ENCODE measurements around the gene DES. TPM values are rescaled to one million over a fixed set of nuclear protein-coding genes. Genes with fewer than 3 reads are reported as not detected.

Gene DES
- total and polyA plus RNA-seq, 2 of the 4 experiments (the other 2 are of a cell fraction) = 4.3 to 4.9 TPM

DNA sequence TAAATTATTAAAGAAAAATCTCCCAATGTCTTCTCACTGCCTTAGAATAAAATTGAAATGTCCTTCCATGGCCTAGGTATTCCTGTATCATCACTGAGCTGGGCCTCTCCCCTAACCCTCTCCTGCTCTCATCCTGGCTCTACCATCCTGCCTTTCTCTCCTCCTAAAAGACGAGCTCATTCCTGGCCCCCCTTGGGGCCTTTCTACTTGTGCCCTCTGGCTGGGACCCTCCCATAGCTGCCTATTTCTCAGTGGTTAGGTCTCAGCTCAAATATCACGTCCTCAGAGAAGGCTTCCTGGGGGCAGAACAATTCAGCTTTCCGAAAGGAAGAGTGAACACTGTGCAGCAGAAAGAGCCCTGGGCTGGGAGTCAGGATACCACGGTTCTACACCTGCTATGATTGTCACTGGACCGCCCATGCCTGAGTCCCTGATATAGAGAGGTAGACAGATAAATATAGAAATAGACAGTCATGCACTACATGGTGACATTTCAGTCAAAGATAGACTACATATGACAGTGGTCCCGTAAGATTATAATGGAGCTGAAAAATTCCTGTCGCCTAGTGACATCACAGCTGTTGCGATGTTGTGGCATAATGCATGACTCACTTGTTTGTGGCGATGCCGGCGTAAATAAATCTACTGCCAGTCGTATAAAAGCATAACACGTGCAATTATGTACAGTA lies 39.9 kb upstream of the DES start:
- POLR2A ChIA-PET (ENCODE audit: unreplicated experiment) = interaction anchor here (0.7 to 1.5 kb wide), 2 partner anchors 10 to 1959 kb away, joined by 3 read pairs; no protein-coding TSS in a partner anchor
- BruUV-seq (replicated peaks) = no TSS peak
- in situ Hi-C loops (cut with MboI; ENCODE audit: low sequenced_read_pairs) = no loop called here

More for the DNA sequence above, 39.9 kb upstream of the DES start:
- H2BK120ac ChIP-seq (ENCODE audit: low read depth, low read length) = no peak overlapping the region
- no peak overlapping the region for H3K56ac ChIP-seq (ENCODE audit: extremely low read depth, insufficient read depth, low read length)
- H2BK15ac ChIP-seq (ENCODE audit: low read depth, low read length) = no peak overlapping the region
- H3K4me3 ChIP-seq (ENCODE audit: insufficient read depth, low read depth, low read length) = no peak overlapping the region
- no peak for DNase-seq
- no peak overlapping the region for H2BK20ac ChIP-seq (ENCODE audit: low read depth, low read length)
- TF ChIP-seq, protein P1, sequence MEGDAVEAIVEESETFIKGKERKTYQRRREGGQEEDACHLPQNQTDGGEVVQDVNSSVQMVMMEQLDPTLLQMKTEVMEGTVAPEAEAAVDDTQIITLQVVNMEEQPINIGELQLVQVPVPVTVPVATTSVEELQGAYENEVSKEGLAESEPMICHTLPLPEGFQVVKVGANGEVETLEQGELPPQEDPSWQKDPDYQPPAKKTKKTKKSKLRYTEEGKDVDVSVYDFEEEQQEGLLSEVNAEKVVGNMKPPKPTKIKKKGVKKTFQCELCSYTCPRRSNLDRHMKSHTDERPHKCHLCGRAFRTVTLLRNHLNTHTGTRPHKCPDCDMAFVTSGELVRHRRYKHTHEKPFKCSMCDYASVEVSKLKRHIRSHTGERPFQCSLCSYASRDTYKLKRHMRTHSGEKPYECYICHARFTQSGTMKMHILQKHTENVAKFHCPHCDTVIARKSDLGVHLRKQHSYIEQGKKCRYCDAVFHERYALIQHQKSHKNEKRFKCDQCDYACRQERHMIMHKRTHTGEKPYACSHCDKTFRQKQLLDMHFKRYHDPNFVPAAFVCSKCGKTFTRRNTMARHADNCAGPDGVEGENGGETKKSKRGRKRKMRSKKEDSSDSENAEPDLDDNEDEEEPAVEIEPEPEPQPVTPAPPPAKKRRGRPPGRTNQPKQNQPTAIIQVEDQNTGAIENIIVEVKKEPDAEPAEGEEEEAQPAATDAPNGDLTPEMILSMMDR (conservative IDR thresholded peaks at IDR 0.05; ENCODE audit: low read depth, low read length) = no peak
- TF ChIP-seq FOS (IDR thresholded peaks at IDR 0.05; ENCODE audit: low read depth, low read length) (no peak), BHLHE40 (IDR thresholded peaks at IDR 0.05; ENCODE audit: low read depth, low read length) (no peak), RFX5 (IDR thresholded peaks at IDR 0.05; ENCODE audit: low read depth, low read length) (no peak), CHD1 (IDR thresholded peaks at IDR 0.05; ENCODE audit: low read depth, low read length) (no peak), CEBPB (IDR thresholded peaks at IDR 0.05; ENCODE audit: low read depth, low read length) (no peak), MAFK (IDR thresholded peaks at IDR 0.05; ENCODE audit: low read depth, low read length) (no peak), MAZ (IDR thresholded peaks at IDR 0.05; ENCODE audit: borderline replicate concordance, low read depth, low read length) (no peak), RCOR1 (IDR thresholded peaks at IDR 0.05; ENCODE audit: insufficient replicate concordance, low read length) (no peak), RAD21 (IDR thresholded peaks at IDR 0.05; ENCODE audit: low read length) (no peak), POLR2A (IDR thresholded peaks at IDR 0.05; ENCODE audit: low read depth, low read length) (no peak), NFE2L2 (IDR thresholded peaks at IDR 0.05; ENCODE audit: low read depth, low read length) (no peak), SMC3 (IDR thresholded peaks at IDR 0.05; ENCODE audit: low read depth, low read length) (no peak), MXI1 (IDR thresholded peaks at IDR 0.05; ENCODE audit: borderline replicate concordance, low read depth, low read length) (no peak)
- TF ChIP-seq, protein P2, sequence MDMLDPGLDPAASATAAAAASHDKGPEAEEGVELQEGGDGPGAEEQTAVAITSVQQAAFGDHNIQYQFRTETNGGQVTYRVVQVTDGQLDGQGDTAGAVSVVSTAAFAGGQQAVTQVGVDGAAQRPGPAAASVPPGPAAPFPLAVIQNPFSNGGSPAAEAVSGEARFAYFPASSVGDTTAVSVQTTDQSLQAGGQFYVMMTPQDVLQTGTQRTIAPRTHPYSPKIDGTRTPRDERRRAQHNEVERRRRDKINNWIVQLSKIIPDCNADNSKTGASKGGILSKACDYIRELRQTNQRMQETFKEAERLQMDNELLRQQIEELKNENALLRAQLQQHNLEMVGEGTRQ (IDR thresholded peaks at IDR 0.05; ENCODE audit: low read depth, low read length) = no peak
- TF ChIP-seq, protein P3, sequence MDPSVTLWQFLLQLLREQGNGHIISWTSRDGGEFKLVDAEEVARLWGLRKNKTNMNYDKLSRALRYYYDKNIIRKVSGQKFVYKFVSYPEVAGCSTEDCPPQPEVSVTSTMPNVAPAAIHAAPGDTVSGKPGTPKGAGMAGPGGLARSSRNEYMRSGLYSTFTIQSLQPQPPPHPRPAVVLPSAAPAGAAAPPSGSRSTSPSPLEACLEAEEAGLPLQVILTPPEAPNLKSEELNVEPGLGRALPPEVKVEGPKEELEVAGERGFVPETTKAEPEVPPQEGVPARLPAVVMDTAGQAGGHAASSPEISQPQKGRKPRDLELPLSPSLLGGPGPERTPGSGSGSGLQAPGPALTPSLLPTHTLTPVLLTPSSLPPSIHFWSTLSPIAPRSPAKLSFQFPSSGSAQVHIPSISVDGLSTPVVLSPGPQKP (IDR thresholded peaks at IDR 0.05; ENCODE audit: borderline replicate concordance, low read depth, low read length) = no peak
- H3K18ac ChIP-seq (ENCODE audit: low read depth, low read length) = no peak overlapping the region
- no peak overlapping the region for H4K5ac ChIP-seq (ENCODE audit: low read depth, low read length)
- H2AK9ac ChIP-seq (replicated peaks; ENCODE audit: low read depth, low read length, poor library complexity) = no peak overlapping the region
- H3K9me3 ChIP-seq (ENCODE audit: control insufficient read depth, insufficient read depth, low read length) = no peaks in the 10 kb centered on the region
- no peak overlapping the region for H3K4me2 ChIP-seq (ENCODE audit: low read depth, low read length)
- peaks cover 51% of the 10 kb centered on the region for H3K36me3 ChIP-seq (ENCODE audit: control insufficient read depth, insufficient read depth, low read length)
- CTCF ChIA-PET = no interaction called here
- no peak overlapping the region for H3K9ac ChIP-seq (ENCODE audit: low read depth, low read length)
- no peak overlapping the region for H4K8ac ChIP-seq (ENCODE audit: low read depth in 2 of 2, low read length in 2 of 2)
- H4K91ac ChIP-seq (ENCODE audit: insufficient read depth, low read depth, low read length) = no peak overlapping the region
- H2AFZ ChIP-seq (replicated peaks; ENCODE audit: low read length, poor library complexity) = no peak overlapping the region
- no peak overlapping the region for H3K4ac ChIP-seq (ENCODE audit: low read depth, low read length)
- H3K9me1 ChIP-seq (ENCODE audit: insufficient read depth, low read length) = peaks cover 3% of the 10 kb centered on the region; the same call in 1 of the 2 replicates
- H3K23ac ChIP-seq (ENCODE audit: low read depth, low read length) = no peak overlapping the region
- no peak overlapping the region for H3K27ac ChIP-seq (ENCODE audit: insufficient read depth, low read length)
- 85% methylated on average over 4 of the region's 13 CpGs; no CpG with 5 or more reads in 1 of the 2 experiments for WGBS, 2 experiments (ENCODE audit: extremely low coverage in 2 of 2, insufficient read length in 1 of 2)
- H2BK5ac ChIP-seq (ENCODE audit: low read depth, low read length, poor library complexity, severe bottlenecking) = no peak overlapping the region
- H2AK5ac ChIP-seq (ENCODE audit: low read depth, low read length) = no peak overlapping the region
- H3K14ac ChIP-seq (replicated peaks; ENCODE audit: low read depth, low read length) = no peak overlapping the region
- dilution Hi-C loops (cut with HindIII; ENCODE audit: low sequenced_read_pairs, unreplicated experiment) = no loop called here
- intact Hi-C loops (cut with micrococcal nuclease) = no loop called here
- no peak for ATAC-seq (ENCODE audit: low read depth)
- H4K20me1 ChIP-seq (ENCODE audit: insufficient read depth, low read length) = no peaks in the 10 kb centered on the region
- H3K79me1 ChIP-seq (ENCODE audit: low read depth in 1 of 2, low read length in 2 of 2) = no peaks in the 10 kb centered on the region
- H3K4me1 ChIP-seq (ENCODE audit: control insufficient read depth, insufficient read depth, low read length) = peaks cover 4% of the 10 kb centered on the region; the same call in 1 of the 2 replicates
- H3K27me3 ChIP-seq (ENCODE audit: control insufficient read depth, insufficient read depth, low read length) = no peaks in the 10 kb centered on the region
